Cardiac septum (tissue), 1 donor: Measurements from ENCODE around the gene APPL2. TPM values are rescaled to one million over a fixed set of nuclear protein-coding genes. Genes with fewer than 3 reads are reported as not detected.
"Not testable (repeated sequence)": the region's sequence is repeated elsewhere in the genome, so short reads cannot be mapped to it uniquely, and the experiment has no call there.

ENCODE experiments used
- DNase-seq: peaks from one replicate; pipeline ENCODE4 v3.0.0-alpha.2; 2020; ENCODE audit warnings: low spot score
- intact Hi-C: fragments of 100-400 bp; cut with DNase I; formaldehyde crosslinking; loops from one replicate; pipeline ENCODE4 v1.14.0; 2022
- total RNA-seq: library from RNA; stranded (reverse); fragmentation: NEBNext Ultra II Directional; extraction: Animal tissue kit (Norgen Biotek cat#: 25700); gene quantifications from one replicate; pipeline ENCODE4 v1.2.1, GENCODE V29; 2021
- donor health status: DM: no; HTN: no; CAD: no.

The APPL2 gene
- total RNA-seq, 1 donor from 2014 or later, result 15.6 TPM

GRCh38 chr12:105204916-105205315, 31.1 kb downstream of the APPL2 start:
- intact Hi-C loops, result no loop called here
- DNase-seq, result no peak

GRCh38 chr12:105204127-105204526, 31.8 kb downstream of the APPL2 start:
- DNase-seq, result no peak
- intact Hi-C loops, result no loop called here

- no peak for DNase-seq
- intact Hi-C loops, result no loop called here
Measured at GRCh38 chr12:105202202-105202601, 33.8 kb downstream of the APPL2 start.

- DNase-seq, result no peak
- intact Hi-C loops, result no loop called here
Measured at GRCh38 chr12:105201299-105201698, 34.7 kb downstream of the APPL2 start.

- intact Hi-C loops, result no loop called here
- no peak for DNase-seq
Measured at GRCh38 chr12:105200385-105200784, 35.6 kb downstream of the APPL2 start.

- intact Hi-C loops, result no loop called here
- no peak for DNase-seq
Measured at GRCh38 chr12:105198961-105199360, 37.0 kb downstream of the APPL2 start.

- intact Hi-C loops, result no loop called here
- DNase-seq, result no peak
Measured at GRCh38 chr12:105196090-105196489, 39.9 kb downstream of the APPL2 start.

- intact Hi-C loops, result no loop called here
- DNase-seq, result no peak
Measured at GRCh38 chr12:105194947-105195346, 41.0 kb downstream of the APPL2 start.

GRCh38 chr12:105192624-105193225, 43.2 kb downstream of the APPL2 start:
- no peak for DNase-seq
- intact Hi-C loops, result no loop called here

GRCh38 chr12:105190530-105190929, 45.4 kb downstream of the APPL2 start:
- no peak for DNase-seq
- intact Hi-C loops, result no loop called here

GRCh38 chr12:105189293-105189692, 46.7 kb downstream of the APPL2 start:
- DNase-seq, result no peak
- intact Hi-C loops, result no loop called here

- intact Hi-C loops, DNase-seq: not testable (repeated sequence)
Measured at GRCh38 chr12:105183976-105184375, 52.0 kb downstream of the APPL2 start.

- DNase-seq, intact Hi-C loops: not testable (repeated sequence)
Measured at GRCh38 chr12:105183406-105183805, 52.6 kb downstream of the APPL2 start.

- intact Hi-C loops, DNase-seq: not testable (repeated sequence)
Measured at GRCh38 chr12:105179114-105179513, 56.9 kb downstream of the APPL2 start.

GRCh38 chr12:105177208-105177607, 58.8 kb downstream of the APPL2 start:
- no peak for DNase-seq
- intact Hi-C loops, result no loop called here

- intact Hi-C loops, result no loop called here
- no peak for DNase-seq
Measured at GRCh38 chr12:105175397-105175990, 60.5 kb downstream of the APPL2 start.

- DNase-seq, result no peak
- intact Hi-C loops, result no loop called here
Measured at GRCh38 chr12:105171691-105172436, 64.1 kb downstream of the APPL2 start.

- intact Hi-C loops, result no loop called here
- no peak for DNase-seq
Measured at GRCh38 chr12:105170139-105170538, 65.8 kb downstream of the APPL2 start.

GRCh38 chr12:105168006-105168405, 68.0 kb downstream of the APPL2 start:
- DNase-seq, result no peak
- intact Hi-C loops, result no loop called here

GRCh38 chr12:105167346-105167745, 68.6 kb downstream of the APPL2 start:
- DNase-seq, result no peak
- intact Hi-C loops, result no loop called here

- no peak for DNase-seq
- intact Hi-C loops, result no loop called here
Measured at GRCh38 chr12:105166736-105167135, 69.2 kb downstream of the APPL2 start.
